ENCODE measurements around the gene ZFYVE9. TPM values are rescaled to one million over a fixed set of nuclear protein-coding genes. Genes with fewer than 3 reads are reported as not detected.

ZFYVE9 gene
- total RNA-seq, 4 donors from 2014 or later: 23.1 to 35.0 (median 27.7) TPM

- ATAC-seq (ENCODE audit: low FRiP score): no peak
- no peak for DNase-seq (ENCODE audit: low spot score)
- TF ChIP-seq, protein P1, sequence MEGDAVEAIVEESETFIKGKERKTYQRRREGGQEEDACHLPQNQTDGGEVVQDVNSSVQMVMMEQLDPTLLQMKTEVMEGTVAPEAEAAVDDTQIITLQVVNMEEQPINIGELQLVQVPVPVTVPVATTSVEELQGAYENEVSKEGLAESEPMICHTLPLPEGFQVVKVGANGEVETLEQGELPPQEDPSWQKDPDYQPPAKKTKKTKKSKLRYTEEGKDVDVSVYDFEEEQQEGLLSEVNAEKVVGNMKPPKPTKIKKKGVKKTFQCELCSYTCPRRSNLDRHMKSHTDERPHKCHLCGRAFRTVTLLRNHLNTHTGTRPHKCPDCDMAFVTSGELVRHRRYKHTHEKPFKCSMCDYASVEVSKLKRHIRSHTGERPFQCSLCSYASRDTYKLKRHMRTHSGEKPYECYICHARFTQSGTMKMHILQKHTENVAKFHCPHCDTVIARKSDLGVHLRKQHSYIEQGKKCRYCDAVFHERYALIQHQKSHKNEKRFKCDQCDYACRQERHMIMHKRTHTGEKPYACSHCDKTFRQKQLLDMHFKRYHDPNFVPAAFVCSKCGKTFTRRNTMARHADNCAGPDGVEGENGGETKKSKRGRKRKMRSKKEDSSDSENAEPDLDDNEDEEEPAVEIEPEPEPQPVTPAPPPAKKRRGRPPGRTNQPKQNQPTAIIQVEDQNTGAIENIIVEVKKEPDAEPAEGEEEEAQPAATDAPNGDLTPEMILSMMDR (IDR thresholded peaks at IDR 0.05): no peak
These were observed 243.5 kb downstream of the ZFYVE9 start for GRCh38 chr1:52385376-52385775.

DNA sequence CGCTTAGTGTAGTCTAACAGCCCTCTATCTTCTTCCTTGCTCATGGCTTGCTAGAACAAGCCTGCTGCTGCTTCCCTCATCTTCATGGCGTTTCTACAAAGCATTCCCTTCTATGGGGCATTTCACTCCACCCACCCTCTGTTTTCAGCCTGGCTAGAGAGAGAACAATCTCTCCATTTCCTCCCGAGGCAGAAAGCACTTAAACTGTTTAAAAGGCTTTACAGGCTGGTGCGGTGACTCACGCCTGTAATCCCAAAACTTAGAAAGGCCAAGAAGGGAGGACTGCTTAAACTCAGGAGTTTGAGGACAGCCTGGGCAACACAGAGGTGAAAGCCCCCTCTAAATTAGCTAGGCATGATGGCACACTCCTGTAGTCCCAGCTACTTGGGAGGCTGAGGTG lies 244.6 kb downstream of the ZFYVE9 start:
- ATAC-seq (ENCODE audit: low FRiP score): no peak
- TF ChIP-seq, protein P1 (IDR thresholded peaks at IDR 0.05): no peak
- DNase-seq (ENCODE audit: low spot score): no peak

DNA sequence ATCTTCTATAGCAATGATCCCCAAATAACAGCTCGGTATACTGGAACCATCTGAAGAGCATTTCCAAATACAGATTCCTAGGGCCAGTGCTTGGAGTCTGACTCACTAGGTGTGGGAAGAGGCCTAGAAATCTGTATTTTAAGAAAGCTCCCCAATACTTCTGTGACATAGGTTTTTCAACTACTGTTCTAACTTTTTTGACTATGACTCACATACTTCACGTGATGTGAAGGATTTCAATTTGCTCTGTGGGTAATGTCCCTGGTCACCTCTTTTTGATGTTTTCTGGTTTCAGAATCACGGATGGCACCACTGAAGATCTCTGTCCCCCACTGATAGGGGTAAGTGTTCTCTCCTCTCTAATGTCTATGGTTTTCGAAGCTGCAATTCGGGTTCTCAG lies 251.3 kb downstream of the ZFYVE9 start:
- TF ChIP-seq, protein P1 (IDR thresholded peaks at IDR 0.05): no peak
- DNase-seq (ENCODE audit: low spot score) (no peak), ATAC-seq (ENCODE audit: low FRiP score) (no peak)

Other genes with a start within 250 kb of the ZFYVE9 start
- gene RAB3B, start 151.4 kb upstream of the ZFYVE9 start, total RNA-seq: under 1 TPM in 3 of 4 donors, not detected in 1; under 0.01 to 0.12 (median under 0.01) TPM
- 10 to 100 TPM in 2 of 4 donors, 1 to 10 TPM in 2; 7.6 to 23.4 (median 10.2) TPM for gene KTI12, start 108.3 kb upstream of the ZFYVE9 start, total RNA-seq
- gene TXNDC12, start 86.9 kb upstream of the ZFYVE9 start, total RNA-seq: 10 to 100 TPM; 35.9 to 54.7 (median 43.2) TPM
- 10 to 100 TPM; 43.6 to 55.9 (median 52.6) TPM for gene BTF3L4, start 85.8 kb upstream of the ZFYVE9 start, total RNA-seq
- 10 to 100 TPM; 23.8 to 33.9 (median 29.9) TPM for gene CC2D1B, start 224.1 kb downstream of the ZFYVE9 start, total RNA-seq